Loucy (cell line): ENCODE measurements around the gene SPATA13.

Experiments
- H2AFZ ChIP-seq: fragments of 200-600 bp; sonication (generic); 2 replicates; pipeline ENCODE4 v1.6.0; 2016; ENCODE audit warnings: antibody characterized with exemption, mild to moderate bottlenecking, low read length, moderate library complexity
- H3F3A ChIP-seq: fragments of 200-600 bp; 2 replicates; pipeline ENCODE4 v1.6.0; 2016; ENCODE audit warnings: antibody characterized with exemption, low read depth, mild to moderate bottlenecking
- H3K27me3 ChIP-seq: fragments of 200-600 bp; sonication (generic); 2 replicates; pipeline ENCODE4 v1.6.1; 2014; ENCODE audit warnings: low read length, mild to moderate bottlenecking; ENCODE audit not compliant: insufficient read depth, poor library complexity, severe bottlenecking
- H3K36me3 ChIP-seq: fragments of 200-600 bp; sonication (generic); 2 replicates; pipeline ENCODE4 v1.6.1; 2016; ENCODE audit warnings: low read length; ENCODE audit not compliant: insufficient read depth
- H3K4me1 ChIP-seq: fragments of 200-600 bp; sonication (generic); 2 replicates; pipeline ENCODE4 v1.5.1; 2014; ENCODE audit warnings: low read length, mild to moderate bottlenecking; ENCODE audit not compliant: insufficient read depth, poor library complexity, severe bottlenecking
- H3K4me2 ChIP-seq: fragments of 200-600 bp; sonication (generic); 2 replicates; pipeline ENCODE4 v1.6.0; 2014; ENCODE audit warnings: antibody characterized with exemption, low read length, low read depth, mild to moderate bottlenecking; ENCODE audit not compliant: poor library complexity, severe bottlenecking
- H3K4me3 ChIP-seq: fragments of 200-600 bp; sonication (generic); 2 replicates; pipeline ENCODE4 v1.5.1; 2014; ENCODE audit warnings: low read length, mild to moderate bottlenecking, mixed read lengths; ENCODE audit not compliant: poor library complexity, severe bottlenecking
- H3K79me2 ChIP-seq: fragments of 200-600 bp; sonication (generic); 2 replicates; pipeline ENCODE4 v1.6.1; 2014; ENCODE audit warnings: low read length; ENCODE audit not compliant: insufficient read depth
- H3K9ac ChIP-seq: fragments of 200-600 bp; sonication (generic); 2 replicates; pipeline ENCODE4 v1.6.0; 2014; ENCODE audit warnings: mild to moderate bottlenecking, low read depth, low read length, moderate library complexity; ENCODE audit not compliant: poor library complexity, severe bottlenecking
- H3K9me2 ChIP-seq: fragments of 200-600 bp; sonication (generic); replicated peaks from 2 replicates; pipeline ENCODE4 v1.6.1; 2016; ENCODE audit warnings: low read depth, low read length, mixed read lengths
- H3K9me3 ChIP-seq: fragments of 200-600 bp; sonication (generic); 2 replicates; pipeline ENCODE4 v1.6.1; 2014; ENCODE audit warnings: mild to moderate bottlenecking, antibody characterized with exemption, low read length, low read depth; ENCODE audit not compliant: insufficient read depth
- H4K20me1 ChIP-seq: fragments of 200-600 bp; sonication (generic); 2 replicates; pipeline ENCODE4 v1.6.0; 2014; ENCODE audit warnings: antibody characterized with exemption, low read length, mild to moderate bottlenecking; ENCODE audit not compliant: insufficient read depth, poor library complexity, severe bottlenecking
- EZH2phosphoT487 ChIP-seq: fragments of 200-600 bp; IDR thresholded peaks from 2 replicates; pipeline ENCODE4 v1.6.1; 2018; ENCODE audit warnings: antibody characterized with exemption, mild to moderate bottlenecking, moderate library complexity, borderline replicate concordance
- TF ChIP-seq, protein P1 (sequence below): fragments of 200-600 bp; sonication (generic); conservative IDR thresholded peaks from 2 replicates; pipeline ENCODE4 v1.5.1; 2014; ENCODE audit warnings: mild to moderate bottlenecking, antibody characterized with exemption, low read length

Gene SPATA13

DNA sequence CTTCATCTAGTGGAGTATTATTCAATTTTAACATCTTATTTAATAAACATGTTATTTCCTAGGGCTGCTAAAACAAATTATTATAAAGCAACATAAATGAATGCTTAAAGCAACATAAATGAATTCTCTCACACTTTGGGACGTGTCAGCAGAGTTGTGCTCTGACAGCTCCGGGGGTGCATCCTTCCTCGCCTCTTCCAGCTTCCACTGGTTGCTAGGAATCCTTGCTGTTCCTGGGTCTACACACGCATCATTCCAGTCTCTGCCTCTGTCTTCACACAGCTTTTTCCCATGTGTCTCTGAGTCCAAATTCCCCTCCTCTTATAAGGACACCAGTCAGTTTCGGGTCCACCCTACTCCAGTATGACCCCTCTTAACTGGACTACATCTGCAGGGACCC, 21.6 kb upstream of the SPATA13 start:
- no peak overlapping the region for H2AFZ ChIP-seq
- H3K4me3 ChIP-seq: no peak overlapping the region
- TF ChIP-seq, protein P1, sequence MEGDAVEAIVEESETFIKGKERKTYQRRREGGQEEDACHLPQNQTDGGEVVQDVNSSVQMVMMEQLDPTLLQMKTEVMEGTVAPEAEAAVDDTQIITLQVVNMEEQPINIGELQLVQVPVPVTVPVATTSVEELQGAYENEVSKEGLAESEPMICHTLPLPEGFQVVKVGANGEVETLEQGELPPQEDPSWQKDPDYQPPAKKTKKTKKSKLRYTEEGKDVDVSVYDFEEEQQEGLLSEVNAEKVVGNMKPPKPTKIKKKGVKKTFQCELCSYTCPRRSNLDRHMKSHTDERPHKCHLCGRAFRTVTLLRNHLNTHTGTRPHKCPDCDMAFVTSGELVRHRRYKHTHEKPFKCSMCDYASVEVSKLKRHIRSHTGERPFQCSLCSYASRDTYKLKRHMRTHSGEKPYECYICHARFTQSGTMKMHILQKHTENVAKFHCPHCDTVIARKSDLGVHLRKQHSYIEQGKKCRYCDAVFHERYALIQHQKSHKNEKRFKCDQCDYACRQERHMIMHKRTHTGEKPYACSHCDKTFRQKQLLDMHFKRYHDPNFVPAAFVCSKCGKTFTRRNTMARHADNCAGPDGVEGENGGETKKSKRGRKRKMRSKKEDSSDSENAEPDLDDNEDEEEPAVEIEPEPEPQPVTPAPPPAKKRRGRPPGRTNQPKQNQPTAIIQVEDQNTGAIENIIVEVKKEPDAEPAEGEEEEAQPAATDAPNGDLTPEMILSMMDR: no peak
- no peak for TF ChIP-seq EZH2phosphoT487
- H3K9ac ChIP-seq: no peak overlapping the region
- H3K36me3 ChIP-seq: no peaks in the 10 kb centered on the region
- no peaks in the 10 kb centered on the region for H3F3A ChIP-seq
- H4K20me1 ChIP-seq: no peaks in the 10 kb centered on the region
- H3K9me3 ChIP-seq: no peaks in the 10 kb centered on the region
- no peaks in the 10 kb centered on the region for H3K79me2 ChIP-seq
- no peak overlapping the region for H3K4me2 ChIP-seq
- H3K27me3 ChIP-seq: no peaks in the 10 kb centered on the region
- H3K4me1 ChIP-seq: peaks cover 4% of the 10 kb centered on the region
- no peaks in the 10 kb centered on the region for H3K9me2 ChIP-seq

GRCh38 chr13:24141333-24141910, 19.1 kb upstream of the SPATA13 start:
- H3K79me2 ChIP-seq: no peaks in the 10 kb centered on the region
- H3K9ac ChIP-seq: no peak overlapping the region
- H3F3A ChIP-seq: no peaks in the 10 kb centered on the region
- H3K27me3 ChIP-seq: no peaks in the 10 kb centered on the region
- no peaks in the 10 kb centered on the region for H3K9me2 ChIP-seq
- H2AFZ ChIP-seq: no peak overlapping the region
- no peaks in the 10 kb centered on the region for H3K36me3 ChIP-seq
- H3K4me2 ChIP-seq: no peak overlapping the region
- no peak overlapping the region for H3K4me3 ChIP-seq
- peaks cover 4% of the 10 kb centered on the region for H3K4me1 ChIP-seq
- no peaks in the 10 kb centered on the region for H3K9me3 ChIP-seq
- TF ChIP-seq, protein P1: no peak
- no peak for TF ChIP-seq EZH2phosphoT487
- no peaks in the 10 kb centered on the region for H4K20me1 ChIP-seq

- peak overlapping the region; percentile 2; the same call in 1 of the 2 replicates for H2AFZ ChIP-seq
- H3K4me3 ChIP-seq: no peak overlapping the region
- H3K9ac ChIP-seq: no peak overlapping the region
- TF ChIP-seq, protein P1: no peak
- no peak for TF ChIP-seq EZH2phosphoT487
- no peaks in the 10 kb centered on the region for H3K36me3 ChIP-seq
- no peaks in the 10 kb centered on the region for H3K9me2 ChIP-seq
- H3K4me1 ChIP-seq: peaks cover 4% of the 10 kb centered on the region
- no peaks in the 10 kb centered on the region for H3K27me3 ChIP-seq
- H3F3A ChIP-seq: no peaks in the 10 kb centered on the region
- H3K9me3 ChIP-seq: no peaks in the 10 kb centered on the region
- H3K4me2 ChIP-seq: no peak overlapping the region
- H3K79me2 ChIP-seq: no peaks in the 10 kb centered on the region
- H4K20me1 ChIP-seq: no peaks in the 10 kb centered on the region
These were observed 18.1 kb upstream of the SPATA13 start for GRCh38 chr13:24142453-24142852.
